Suprapubic skin (tissue), 3 donors: ENCODE data around the gene DGKB.

Experiments
- POLR2A ChIP-seq, 2 donors: fragments of 450-650 bp; IDR thresholded peaks; one replicate each; pipeline ENCODE4 v1.6.1; 2017; ENCODE audit warnings: antibody characterized with exemption in 2 of 2, mild to moderate bottlenecking in 2 of 2, moderate library complexity in 2 of 2
- TF ChIP-seq, protein P1 (sequence below), 2 donors: fragments of 200-600 bp in 1 of 2; fragments of 450-650 bp in 1 of 2; sonication (generic) in 1 of 2; IDR thresholded peaks; one replicate each; pipeline ENCODE4 v1.5.1; 2016 to 2019; ENCODE audit warnings: antibody characterized with exemption in 2 of 2, mild to moderate bottlenecking in 1 of 2, moderate library complexity in 1 of 2

DNA sequence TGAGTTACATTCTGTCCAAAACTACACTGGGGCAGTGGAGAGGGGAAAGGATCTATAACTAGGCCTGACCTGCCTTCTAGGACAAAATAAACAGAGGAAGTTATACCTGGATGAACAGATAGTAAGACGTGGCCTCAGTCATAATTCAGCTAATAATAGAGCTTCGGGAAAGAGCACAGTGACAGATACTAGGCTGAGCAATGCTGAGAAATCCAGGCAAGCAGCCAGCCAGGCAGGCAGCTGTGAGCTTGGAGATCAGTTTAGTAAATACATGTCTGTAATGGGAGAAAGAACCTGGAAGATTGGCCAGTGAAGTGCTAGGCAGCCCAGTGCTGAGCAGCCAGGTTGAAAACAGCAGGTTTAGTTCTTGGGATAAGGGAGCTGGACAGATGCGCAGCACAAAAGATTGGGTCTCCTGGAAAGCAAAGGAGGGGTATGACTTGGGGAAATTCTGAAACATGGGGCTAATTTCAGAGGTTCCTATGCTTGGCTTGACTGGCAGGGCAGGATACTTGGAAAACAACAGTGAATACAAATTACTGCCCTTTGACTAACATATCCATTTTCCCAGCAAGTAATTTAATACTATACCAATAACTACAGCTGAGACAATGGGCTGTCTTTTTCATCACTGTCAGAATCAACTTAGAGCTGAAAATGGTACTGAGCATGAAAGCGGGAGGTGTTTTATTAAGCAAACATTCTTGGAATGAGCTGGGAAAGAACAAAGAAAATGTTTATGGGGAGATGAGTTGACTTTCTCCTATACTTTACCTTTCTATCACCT lies 140.8 kb downstream of the DGKB start:
- TF ChIP-seq POLR2A (IDR thresholded peaks at IDR 0.05): no peak
- TF ChIP-seq, protein P1, sequence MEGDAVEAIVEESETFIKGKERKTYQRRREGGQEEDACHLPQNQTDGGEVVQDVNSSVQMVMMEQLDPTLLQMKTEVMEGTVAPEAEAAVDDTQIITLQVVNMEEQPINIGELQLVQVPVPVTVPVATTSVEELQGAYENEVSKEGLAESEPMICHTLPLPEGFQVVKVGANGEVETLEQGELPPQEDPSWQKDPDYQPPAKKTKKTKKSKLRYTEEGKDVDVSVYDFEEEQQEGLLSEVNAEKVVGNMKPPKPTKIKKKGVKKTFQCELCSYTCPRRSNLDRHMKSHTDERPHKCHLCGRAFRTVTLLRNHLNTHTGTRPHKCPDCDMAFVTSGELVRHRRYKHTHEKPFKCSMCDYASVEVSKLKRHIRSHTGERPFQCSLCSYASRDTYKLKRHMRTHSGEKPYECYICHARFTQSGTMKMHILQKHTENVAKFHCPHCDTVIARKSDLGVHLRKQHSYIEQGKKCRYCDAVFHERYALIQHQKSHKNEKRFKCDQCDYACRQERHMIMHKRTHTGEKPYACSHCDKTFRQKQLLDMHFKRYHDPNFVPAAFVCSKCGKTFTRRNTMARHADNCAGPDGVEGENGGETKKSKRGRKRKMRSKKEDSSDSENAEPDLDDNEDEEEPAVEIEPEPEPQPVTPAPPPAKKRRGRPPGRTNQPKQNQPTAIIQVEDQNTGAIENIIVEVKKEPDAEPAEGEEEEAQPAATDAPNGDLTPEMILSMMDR (IDR thresholded peaks at IDR 0.05): no peak
